ENCODE results near the gene TARS1.

Gene TARS1

DNA sequence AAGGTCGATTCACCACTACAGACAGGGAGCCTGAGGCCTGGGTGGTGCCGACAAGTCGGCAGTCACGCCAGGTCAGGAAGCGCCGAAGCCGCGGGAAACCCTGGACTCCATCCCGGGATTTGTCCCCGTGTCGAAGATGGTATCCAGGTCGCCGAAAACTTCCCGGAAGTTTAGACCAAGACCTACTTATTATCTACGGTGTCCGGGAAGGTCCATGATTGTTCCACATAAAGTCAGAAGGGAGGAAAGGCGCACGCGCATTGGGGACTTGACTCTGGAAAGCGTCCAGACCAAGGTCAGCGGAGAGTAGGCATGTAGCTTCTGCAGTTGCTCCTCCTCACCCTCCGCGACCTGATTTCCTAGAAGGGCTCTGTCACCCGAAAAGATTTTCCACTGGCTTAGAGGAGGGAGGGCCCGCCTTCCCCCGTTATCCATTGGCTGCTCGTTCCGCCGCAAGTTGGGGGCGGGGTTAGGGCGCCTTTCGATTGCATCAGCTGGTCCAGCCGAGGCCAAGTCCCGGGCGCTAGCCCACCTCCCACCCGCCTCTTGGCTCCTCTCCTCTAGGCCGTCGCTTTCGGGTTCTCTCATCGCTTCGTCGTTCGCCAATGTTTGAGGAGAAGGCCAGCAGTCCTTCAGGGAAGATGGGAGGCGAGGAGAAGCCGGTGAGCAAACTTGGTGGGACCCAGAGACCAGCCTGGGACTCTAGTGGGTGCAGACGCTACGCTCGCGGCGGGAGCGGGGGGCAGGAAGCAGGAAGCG, at the start of gene TARS1:
Gene TARS1 (plus strand): TSS at position 484 of the 759 bp plus-strand sequence. CDS start 122 bp downstream, at position 606.
- Mint-ChIP-seq H3K36me3 (peaks cover 2% of the 10 kb centered on the region), H3K4me1 (ENCODE audit: low read depth) (peaks cover 38% of the 10 kb centered on the region), H3K27me3 (no peaks in the 10 kb centered on the region), H3K9me3 (ENCODE audit: low read depth) (no peaks in the 10 kb centered on the region), H3K4me3 (no peak within 1 kb of the TSS), H3K27ac (no peak within 1 kb of the TSS)

DNA sequence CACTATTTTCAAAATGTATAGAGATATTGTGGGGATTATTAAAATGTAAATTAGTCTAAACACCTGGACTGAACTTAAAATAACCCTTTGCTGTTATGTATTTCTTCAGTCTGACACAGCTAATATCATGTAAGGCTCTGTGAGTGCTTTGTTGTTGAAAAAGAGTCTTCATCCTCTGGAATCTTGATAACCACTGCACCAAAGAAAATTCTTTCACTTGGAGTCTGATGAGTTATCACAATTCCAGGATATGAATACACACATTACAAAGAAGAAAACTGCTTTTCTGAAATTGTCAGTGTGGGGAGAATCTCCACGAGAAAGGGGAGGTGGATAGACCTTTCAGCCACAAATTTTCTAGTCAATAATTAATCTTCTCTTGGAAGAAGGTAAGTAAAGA, 42.3 kb upstream of the TARS1 start:
- Mint-ChIP-seq H3K27me3 (no peaks in the 10 kb centered on the region), H3K36me3 (no peaks in the 10 kb centered on the region), H3K27ac (no peak overlapping the region), H3K4me3 (no peak overlapping the region), H3K9me3 (ENCODE audit: low read depth) (no peaks in the 10 kb centered on the region), H3K4me1 (ENCODE audit: low read depth) (no peaks in the 10 kb centered on the region)

DNA sequence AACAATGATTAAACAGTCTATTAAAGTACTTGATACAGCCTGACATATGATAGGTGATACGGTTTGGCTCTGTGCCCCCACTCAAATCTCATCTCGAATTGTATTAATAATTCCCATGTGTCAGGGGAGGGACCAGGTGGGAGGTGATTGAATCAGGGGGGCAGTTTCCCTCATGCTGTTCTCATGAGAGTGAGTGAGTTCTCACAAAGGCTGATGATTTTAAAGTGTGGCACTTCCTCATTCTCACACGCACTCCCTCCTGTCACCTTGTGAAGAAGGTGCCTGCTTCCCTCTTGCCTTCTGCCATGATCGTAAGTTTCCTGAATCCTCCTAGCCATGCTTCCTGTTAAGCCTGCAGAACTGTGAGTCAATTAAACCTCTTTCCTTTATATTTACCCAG, 40.1 kb upstream of the TARS1 start:
- Mint-ChIP-seq H3K36me3 (no peaks in the 10 kb centered on the region), H3K27me3 (no peaks in the 10 kb centered on the region), H3K27ac (no peak overlapping the region), H3K4me3 (no peak overlapping the region), H3K9me3 (ENCODE audit: low read depth) (no peaks in the 10 kb centered on the region), H3K4me1 (ENCODE audit: low read depth) (no peaks in the 10 kb centered on the region)

DNA sequence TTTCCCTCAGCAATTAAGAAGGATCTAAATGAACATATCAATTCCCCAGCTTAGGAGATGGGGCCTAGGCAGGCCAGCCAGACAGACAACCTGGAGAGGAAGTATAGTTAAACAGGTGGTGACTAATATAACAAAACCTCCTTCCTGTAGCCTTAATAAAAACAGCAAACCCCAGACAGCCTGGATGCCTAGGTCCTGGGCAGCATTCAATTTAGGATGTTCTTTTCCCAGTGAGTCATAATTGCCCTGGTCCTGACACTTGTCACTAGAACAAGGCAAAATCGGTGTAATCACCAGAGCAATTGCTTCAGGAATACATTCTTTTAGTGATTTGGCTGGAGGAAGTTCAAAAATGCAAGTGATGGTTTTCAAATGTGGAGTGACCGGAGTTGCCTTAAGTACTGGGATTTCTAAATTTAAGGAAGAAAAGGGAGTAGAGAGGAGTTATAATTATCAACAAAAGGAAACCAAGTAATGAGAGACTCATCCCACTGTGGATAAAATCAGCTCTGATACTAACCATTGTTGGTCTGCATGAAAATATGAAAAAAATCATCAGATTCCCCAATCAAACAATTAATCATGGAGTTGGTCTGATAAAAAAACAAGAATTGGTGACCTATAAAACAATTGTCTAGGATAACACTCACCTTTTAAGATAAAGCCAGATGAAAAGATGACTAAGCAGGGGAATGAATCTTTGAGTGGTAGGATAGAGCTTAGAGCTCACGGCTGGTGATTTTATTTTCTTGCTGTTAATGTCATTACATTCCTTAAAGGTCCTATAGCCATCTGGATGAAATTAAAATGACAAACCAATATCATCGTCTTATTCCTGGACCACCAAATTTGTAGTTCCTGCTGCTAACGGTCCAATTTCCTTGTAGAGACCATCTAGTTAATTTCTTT, 39.0 kb upstream of the TARS1 start:
- no peaks in the 10 kb centered on the region for H3K4me1 Mint-ChIP-seq (ENCODE audit: low read depth)
- H3K4me3 Mint-ChIP-seq = no peak overlapping the region
- no peak overlapping the region for H3K27ac Mint-ChIP-seq
- no peaks in the 10 kb centered on the region for H3K36me3 Mint-ChIP-seq
- H3K27me3 Mint-ChIP-seq = no peaks in the 10 kb centered on the region
- H3K9me3 Mint-ChIP-seq (ENCODE audit: low read depth) = no peaks in the 10 kb centered on the region

DNA sequence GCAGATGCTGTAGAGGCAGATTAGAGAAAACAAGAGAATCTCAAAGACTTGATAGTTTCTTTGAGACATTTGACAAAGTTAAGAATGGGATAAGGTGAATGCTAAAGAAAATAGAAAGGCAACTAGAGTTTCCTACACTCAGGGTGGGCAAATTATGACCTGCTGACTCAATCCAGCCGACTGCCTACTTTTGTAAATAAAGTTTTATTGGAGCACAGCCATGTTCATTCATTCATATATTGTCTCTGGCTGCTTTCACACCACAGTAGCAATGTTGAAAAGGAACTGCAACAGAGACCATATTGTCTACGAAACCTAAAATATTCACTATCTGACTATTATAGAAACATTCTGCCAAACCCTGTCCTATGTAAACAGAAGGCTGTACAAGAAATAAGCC, 37.6 kb upstream of the TARS1 start:
- Mint-ChIP-seq H3K36me3 (no peaks in the 10 kb centered on the region), H3K27ac (no peak overlapping the region), H3K9me3 (ENCODE audit: low read depth) (no peaks in the 10 kb centered on the region), H3K27me3 (no peaks in the 10 kb centered on the region), H3K4me1 (ENCODE audit: low read depth) (no peaks in the 10 kb centered on the region), H3K4me3 (no peak overlapping the region)

DNA sequence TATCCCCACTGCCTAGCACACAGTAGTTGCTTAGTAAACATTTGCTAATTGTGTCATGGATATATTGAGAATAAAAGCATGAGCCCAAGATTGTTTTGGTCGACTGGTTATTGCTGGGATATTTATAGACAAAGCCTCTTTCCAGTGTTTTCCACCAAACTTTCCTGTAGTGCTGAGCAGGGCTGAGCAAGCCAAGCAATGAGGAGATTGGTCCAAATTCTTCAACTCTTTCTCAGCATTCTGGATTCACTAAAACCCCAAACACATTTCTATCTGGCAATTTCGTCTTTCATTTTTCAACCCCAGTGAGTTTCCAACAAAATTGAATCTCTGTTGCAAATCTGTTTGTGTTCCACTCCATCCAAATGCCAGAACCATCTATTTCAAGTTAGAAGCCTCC, 31.9 kb upstream of the TARS1 start:
- no peaks in the 10 kb centered on the region for H3K9me3 Mint-ChIP-seq (ENCODE audit: low read depth)
- H3K27me3 Mint-ChIP-seq = peaks cover 2% of the 10 kb centered on the region
- H3K36me3 Mint-ChIP-seq = no peaks in the 10 kb centered on the region
- no peaks in the 10 kb centered on the region for H3K4me1 Mint-ChIP-seq (ENCODE audit: low read depth)
- H3K27ac Mint-ChIP-seq = no peak overlapping the region
- no peak overlapping the region for H3K4me3 Mint-ChIP-seq

DNA sequence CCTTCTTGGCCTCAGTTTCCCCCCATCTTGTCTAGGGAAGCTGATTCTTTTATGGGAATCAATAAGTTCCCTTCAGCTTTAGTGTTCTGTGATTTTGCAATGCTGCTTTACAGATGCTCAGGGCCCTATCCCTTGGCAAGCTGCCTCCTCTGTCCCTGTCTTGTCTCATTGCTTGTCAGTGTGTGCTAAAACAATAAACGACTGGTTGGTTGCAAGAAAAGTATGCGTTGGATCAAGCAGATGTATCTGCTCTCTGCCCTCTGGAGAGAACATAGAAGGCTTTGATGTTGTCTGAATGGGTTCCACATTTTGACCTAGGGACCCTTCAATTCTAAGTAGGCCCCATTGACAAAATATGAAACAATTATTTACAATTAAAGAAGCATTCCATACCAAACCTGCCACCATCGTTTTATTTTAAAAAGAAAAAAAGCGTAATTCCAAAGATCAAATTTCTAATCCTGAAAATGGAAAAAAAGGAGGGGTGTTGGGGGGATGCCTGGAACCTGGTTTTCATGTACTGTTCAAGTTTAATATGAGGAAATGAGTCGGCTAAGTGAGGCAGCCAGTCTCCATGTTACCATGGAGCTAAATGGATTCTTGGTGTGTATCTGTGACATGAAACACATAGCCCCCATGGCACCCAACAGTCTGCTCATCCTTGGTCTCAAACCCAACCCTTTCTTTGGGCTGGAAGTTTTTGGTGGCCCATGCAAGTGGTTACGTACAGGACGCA, 31.2 kb upstream of the TARS1 start:
- H3K4me1 Mint-ChIP-seq (ENCODE audit: low read depth) = no peaks in the 10 kb centered on the region
- no peak overlapping the region for H3K4me3 Mint-ChIP-seq
- no peaks in the 10 kb centered on the region for H3K36me3 Mint-ChIP-seq
- H3K9me3 Mint-ChIP-seq (ENCODE audit: low read depth) = no peaks in the 10 kb centered on the region
- H3K27ac Mint-ChIP-seq = no peak overlapping the region
- peaks cover 3% of the 10 kb centered on the region for H3K27me3 Mint-ChIP-seq

DNA sequence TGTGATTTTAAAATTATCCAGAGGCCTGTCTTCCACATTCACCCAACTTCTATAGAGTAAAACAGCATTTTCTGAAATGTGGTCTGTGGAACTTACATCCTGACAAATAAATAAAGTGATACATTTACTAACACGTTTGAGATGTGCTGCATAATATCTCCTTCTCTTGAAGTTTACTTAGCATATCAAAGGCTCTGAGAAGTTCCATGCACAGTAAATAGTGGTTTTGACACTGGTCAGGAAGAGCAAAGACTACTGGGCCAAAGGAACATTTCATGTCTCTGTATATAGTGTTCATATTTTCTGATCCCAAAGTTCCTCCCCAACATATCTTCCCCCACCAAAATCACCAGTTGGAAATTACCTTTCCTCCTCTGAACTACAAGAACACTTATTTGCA, 30.5 kb upstream of the TARS1 start:
- H3K4me1 Mint-ChIP-seq (ENCODE audit: low read depth) = no peaks in the 10 kb centered on the region
- H3K9me3 Mint-ChIP-seq (ENCODE audit: low read depth) = no peaks in the 10 kb centered on the region
- H3K4me3 Mint-ChIP-seq = no peak overlapping the region
- no peaks in the 10 kb centered on the region for H3K36me3 Mint-ChIP-seq
- peaks cover 3% of the 10 kb centered on the region for H3K27me3 Mint-ChIP-seq
- no peak overlapping the region for H3K27ac Mint-ChIP-seq

DNA sequence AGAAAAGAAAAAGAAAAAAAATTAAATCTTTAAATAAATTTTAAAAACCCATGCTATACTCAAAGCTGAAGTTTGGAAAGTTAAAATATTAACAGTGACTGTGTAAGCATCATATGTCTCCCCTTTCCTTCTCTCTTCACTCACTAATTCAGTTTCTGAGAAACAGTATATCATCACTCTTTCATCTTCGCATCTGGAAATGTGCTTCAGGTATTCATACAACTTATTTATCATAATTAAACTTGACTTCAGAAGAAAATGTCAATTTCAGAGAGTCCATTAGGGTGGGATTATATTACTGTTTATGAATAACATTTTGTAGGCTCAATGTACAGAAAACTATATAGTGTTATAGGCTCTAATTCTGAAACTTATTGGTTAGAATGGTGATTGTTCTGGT, 29.3 kb upstream of the TARS1 start:
- no peak overlapping the region for H3K4me3 Mint-ChIP-seq
- H3K4me1 Mint-ChIP-seq (ENCODE audit: low read depth) = no peaks in the 10 kb centered on the region
- H3K27me3 Mint-ChIP-seq = peaks cover 3% of the 10 kb centered on the region
- H3K36me3 Mint-ChIP-seq = no peaks in the 10 kb centered on the region
- no peaks in the 10 kb centered on the region for H3K9me3 Mint-ChIP-seq (ENCODE audit: low read depth)
- no peak overlapping the region for H3K27ac Mint-ChIP-seq

DNA sequence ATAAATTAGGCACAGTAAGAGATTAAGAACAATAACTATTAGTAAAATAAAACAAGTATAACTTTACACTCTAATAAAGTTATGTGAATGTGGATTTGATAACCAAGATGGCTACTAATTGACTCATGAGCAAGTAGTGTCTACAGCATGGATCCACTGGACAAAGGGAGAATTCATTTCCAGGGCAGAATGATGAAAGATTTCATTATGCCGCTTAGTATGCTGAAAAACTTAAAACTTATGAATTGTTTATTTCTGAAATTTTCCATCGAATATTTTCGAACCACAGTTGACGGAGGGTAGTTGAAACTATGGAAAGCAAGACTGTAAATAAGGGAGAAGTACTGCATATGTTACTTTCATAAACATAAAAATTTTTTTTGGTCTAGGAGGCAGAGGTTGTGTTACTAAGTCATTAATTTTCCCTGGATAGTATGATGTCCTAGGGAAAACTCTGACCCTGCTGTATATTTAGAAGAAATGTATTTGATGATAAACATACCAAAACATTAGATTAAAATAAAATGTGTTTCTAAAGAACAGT, 24.9 kb upstream of the TARS1 start:
- Mint-ChIP-seq H3K9me3 (ENCODE audit: low read depth) (no peaks in the 10 kb centered on the region), H3K36me3 (no peaks in the 10 kb centered on the region), H3K27ac (no peak overlapping the region), H3K4me3 (no peak overlapping the region), H3K4me1 (ENCODE audit: low read depth) (no peaks in the 10 kb centered on the region), H3K27me3 (peaks cover 3% of the 10 kb centered on the region)

DNA sequence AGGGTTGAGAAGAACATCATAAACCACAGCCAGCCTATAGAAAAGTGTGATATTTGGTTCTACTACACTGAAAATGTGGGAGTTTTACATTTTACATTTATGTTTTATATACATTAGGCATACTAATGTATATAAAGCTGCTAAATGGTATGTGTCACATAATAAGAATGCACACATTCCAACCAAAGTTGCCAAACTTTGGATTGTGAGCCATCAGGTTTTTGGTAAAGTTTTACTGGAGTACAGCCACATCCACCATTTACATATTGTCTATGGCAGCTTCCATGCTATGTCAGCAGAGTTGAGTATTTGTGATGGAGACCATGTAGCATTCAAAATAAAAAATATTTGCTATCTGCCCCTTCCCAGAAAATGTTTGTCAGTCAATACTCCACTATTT, 23.1 kb upstream of the TARS1 start:
- Mint-ChIP-seq H3K9me3 (ENCODE audit: low read depth) (no peaks in the 10 kb centered on the region), H3K4me3 (no peak overlapping the region), H3K4me1 (ENCODE audit: low read depth) (no peaks in the 10 kb centered on the region), H3K36me3 (no peaks in the 10 kb centered on the region), H3K27ac (no peak overlapping the region), H3K27me3 (peaks cover 2% of the 10 kb centered on the region)

DNA sequence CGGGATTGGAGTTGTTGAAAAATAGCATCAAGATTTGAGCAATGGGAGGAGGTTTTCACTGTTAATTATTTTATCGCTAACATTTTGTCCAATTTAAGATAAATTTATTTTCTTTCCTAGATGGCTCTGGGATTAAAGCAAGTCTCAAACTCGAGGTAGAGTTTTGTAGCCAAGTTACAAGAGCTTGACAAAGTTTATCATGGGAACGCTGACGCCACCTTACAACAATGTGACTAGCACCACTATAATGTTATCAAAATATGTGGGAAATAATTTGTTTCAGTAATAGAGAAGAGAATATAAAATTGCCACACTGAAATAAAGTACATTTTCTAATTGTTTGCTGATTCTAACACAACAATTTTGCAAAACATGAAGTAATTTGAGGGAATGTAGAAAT, 19.8 kb upstream of the TARS1 start:
- no peak overlapping the region for H3K4me3 Mint-ChIP-seq
- no peaks in the 10 kb centered on the region for H3K9me3 Mint-ChIP-seq (ENCODE audit: low read depth)
- H3K4me1 Mint-ChIP-seq (ENCODE audit: low read depth) = no peaks in the 10 kb centered on the region
- H3K27ac Mint-ChIP-seq = no peak overlapping the region
- H3K27me3 Mint-ChIP-seq = no peaks in the 10 kb centered on the region
- no peaks in the 10 kb centered on the region for H3K36me3 Mint-ChIP-seq

DNA sequence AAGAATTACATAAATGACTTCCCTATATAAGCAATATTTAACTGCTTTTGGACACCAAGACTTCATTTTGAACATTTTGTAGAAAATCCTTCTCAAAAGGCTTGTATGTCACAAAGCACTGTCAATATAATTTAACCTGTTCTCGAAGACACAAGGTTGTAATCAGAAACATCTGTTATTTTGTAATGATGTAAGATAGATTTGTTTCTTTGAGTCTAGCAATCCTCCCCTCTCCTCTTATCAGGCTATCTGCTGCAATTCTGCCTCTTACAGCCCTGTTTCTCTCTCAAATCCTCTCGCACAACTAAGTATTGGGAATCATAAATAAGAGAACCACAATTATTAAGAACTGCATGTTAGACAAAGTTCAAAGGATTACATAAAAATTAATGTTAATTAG, 18.6 kb upstream of the TARS1 start:
- H3K4me1 Mint-ChIP-seq (ENCODE audit: low read depth) = no peaks in the 10 kb centered on the region
- H3K36me3 Mint-ChIP-seq = no peaks in the 10 kb centered on the region
- no peak overlapping the region for H3K27ac Mint-ChIP-seq
- no peaks in the 10 kb centered on the region for H3K9me3 Mint-ChIP-seq (ENCODE audit: low read depth)
- no peak overlapping the region for H3K4me3 Mint-ChIP-seq
- H3K27me3 Mint-ChIP-seq = peaks cover 3% of the 10 kb centered on the region

DNA sequence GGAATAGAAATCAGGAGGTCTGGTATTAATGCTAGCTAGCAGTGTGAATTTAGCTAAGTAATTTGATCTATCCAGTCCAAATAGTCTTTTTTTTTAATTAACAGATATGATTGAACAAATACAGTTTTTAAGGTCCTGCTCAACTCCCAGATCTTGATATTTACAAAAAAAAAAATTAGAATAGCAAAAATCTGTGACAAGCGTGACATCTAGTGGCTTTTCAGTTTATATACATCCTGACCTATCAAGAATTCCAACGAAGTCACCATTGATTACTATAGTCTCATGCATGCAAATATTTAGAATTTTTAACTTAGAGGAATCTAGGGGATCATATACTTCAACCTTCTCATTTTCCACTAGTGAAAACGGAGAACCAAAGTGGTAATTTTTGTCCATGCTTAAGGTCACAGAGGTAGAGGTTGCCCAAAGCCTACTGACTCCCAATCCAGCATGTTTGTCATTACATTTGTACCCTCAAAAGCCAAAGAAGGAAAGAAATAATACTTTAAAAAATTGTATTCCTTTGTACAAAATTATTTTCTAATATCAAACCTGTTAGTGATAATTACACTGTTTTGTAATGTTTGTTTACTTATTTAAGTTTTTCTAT, 17.6 kb upstream of the TARS1 start:
- Mint-ChIP-seq H3K27me3 (peaks cover 8% of the 10 kb centered on the region), H3K36me3 (no peaks in the 10 kb centered on the region), H3K27ac (no peak overlapping the region)

More for the DNA sequence above, 17.6 kb upstream of the TARS1 start:
- Mint-ChIP-seq H3K4me3 (no peak overlapping the region), H3K9me3 (ENCODE audit: low read depth) (no peaks in the 10 kb centered on the region), H3K4me1 (ENCODE audit: low read depth) (no peaks in the 10 kb centered on the region)
